H9 (cell line): ENCODE results near the gene C2orf42. TPM values are rescaled to one million over a fixed set of nuclear protein-coding genes. Genes with fewer than 3 reads are reported as not detected.

ENCODE experiments used
- DNase-seq: peaks from one replicate; pipeline ENCODE4 v3.0.0-alpha.2; 2017
- H2AFZ ChIP-seq: one replicate; pipeline ENCODE4 v1.6.1; 2013; ENCODE audit warnings: mild to moderate bottlenecking, low read length, control low read depth, moderate library complexity
- H2AK5ac ChIP-seq: 2 replicates; pipeline ENCODE4 v1.6.1; 2013; ENCODE audit warnings: low read length, control low read depth, mixed read lengths; ENCODE audit not compliant: insufficient read length
- H2BK120ac ChIP-seq: one replicate; pipeline ENCODE4 v1.6.1; 2013; ENCODE audit warnings: low read depth, mild to moderate bottlenecking, low read length, control low read depth, inconsistent platforms; ENCODE audit not compliant: poor library complexity, severe bottlenecking
- H2BK12ac ChIP-seq: 2 replicates; pipeline ENCODE4 v1.6.1; 2013; ENCODE audit warnings: low read length, control low read depth, mixed read lengths, low read depth; ENCODE audit not compliant: insufficient read length
- H2BK15ac ChIP-seq: 2 replicates; pipeline ENCODE4 v1.6.1; 2013; ENCODE audit warnings: low read depth, low read length, control low read depth
- H2BK20ac ChIP-seq: one replicate; pipeline ENCODE4 v1.6.1; 2013; ENCODE audit warnings: low read depth, mild to moderate bottlenecking, low read length, control low read depth, inconsistent platforms; ENCODE audit not compliant: poor library complexity, severe bottlenecking
- H2BK5ac ChIP-seq: 2 replicates; pipeline ENCODE4 v1.6.1; 2013; ENCODE audit warnings: low read length, control low read depth, mixed read lengths; ENCODE audit not compliant: insufficient read length
- H3K14ac ChIP-seq: 2 replicates; pipeline ENCODE4 v1.6.1; 2013; ENCODE audit warnings: low read length, control low read depth; ENCODE audit not compliant: insufficient read depth
- H3K18ac ChIP-seq: 2 replicates; pipeline ENCODE4 v1.6.1; 2013; ENCODE audit warnings: low read depth, mild to moderate bottlenecking, mixed read lengths, low read length, control low read depth; ENCODE audit not compliant: insufficient read length
- H3K23ac ChIP-seq: 2 replicates; pipeline ENCODE4 v1.6.1; 2013; ENCODE audit warnings: low read length, control low read depth, mixed read lengths, low read depth; ENCODE audit not compliant: insufficient read length
- H3K23me2 ChIP-seq: 2 replicates; pipeline ENCODE4 v1.6.1; 2013; ENCODE audit warnings: low read depth, mild to moderate bottlenecking, mixed read lengths, low read length, control low read depth; ENCODE audit not compliant: insufficient read length, poor library complexity, severe bottlenecking
- H3K27ac ChIP-seq: 2 replicates; pipeline ENCODE4 v1.5.1; 2013; ENCODE audit warnings: low read length, control low read depth, mixed read lengths, low read depth; ENCODE audit not compliant: insufficient read length
- H3K27me3 ChIP-seq: 2 replicates; pipeline ENCODE4 v1.6.1; 2013; ENCODE audit warnings: low read length, control low read depth, inconsistent platforms; ENCODE audit not compliant: insufficient read depth
- H3K4ac ChIP-seq: 2 replicates; pipeline ENCODE4 v1.6.1; 2013; ENCODE audit warnings: low read depth, mild to moderate bottlenecking, control low read depth, inconsistent platforms, low read length, moderate library complexity
- H3K4me1 ChIP-seq: 2 replicates; pipeline ENCODE4 v1.6.1; 2013; ENCODE audit warnings: low read length, control low read depth, inconsistent platforms; ENCODE audit not compliant: insufficient read depth
- H3K4me2 ChIP-seq: 2 replicates; pipeline ENCODE4 v1.6.1; 2013; ENCODE audit warnings: low read length, control low read depth, mixed read lengths; ENCODE audit not compliant: insufficient read length, insufficient read depth
- H3K56ac ChIP-seq: 2 replicates; pipeline ENCODE4 v1.6.1; 2013; ENCODE audit warnings: low read depth, mild to moderate bottlenecking, mixed read lengths, low read length, control low read depth; ENCODE audit not compliant: insufficient read length
- H3K79me1 ChIP-seq: 2 replicates; pipeline ENCODE4 v1.6.1; 2013; ENCODE audit warnings: low read depth, mild to moderate bottlenecking, moderate library complexity, low read length, control low read depth, inconsistent platforms; ENCODE audit not compliant: insufficient read depth, poor library complexity, severe bottlenecking
- H3K79me2 ChIP-seq: 2 replicates; pipeline ENCODE4 v1.6.1; 2013; ENCODE audit warnings: low read length, control low read depth, inconsistent platforms; ENCODE audit not compliant: insufficient read depth
- H3K9ac ChIP-seq: 2 replicates; pipeline ENCODE4 v1.6.1; 2013; ENCODE audit warnings: low read length, control low read depth, mixed read lengths; ENCODE audit not compliant: insufficient read length; ENCODE audit errors: extremely low read depth
- H3K9me3 ChIP-seq: one replicate; pipeline ENCODE4 v1.6.1; 2013; ENCODE audit warnings: low read depth, low read length, inconsistent platforms; ENCODE audit not compliant: control insufficient read depth
- H3T11ph ChIP-seq: one replicate; pipeline ENCODE4 v1.6.1; 2013; ENCODE audit warnings: mild to moderate bottlenecking, low read length, control low read depth, inconsistent platforms
- H4K20me1 ChIP-seq: one replicate; pipeline ENCODE4 v1.6.1; 2013; ENCODE audit not compliant: control insufficient read depth, insufficient read length, insufficient read depth
- H4K5ac ChIP-seq: 2 replicates; pipeline ENCODE4 v1.6.1; 2013; ENCODE audit warnings: low read depth, mild to moderate bottlenecking, mixed read lengths, low read length, control low read depth; ENCODE audit not compliant: insufficient read length
- H4K8ac ChIP-seq: replicated peaks from 2 replicates; pipeline ENCODE4 v1.6.1; 2013; ENCODE audit warnings: low read length, control low read depth, mixed read lengths, low read depth; ENCODE audit not compliant: insufficient read length
- H4K91ac ChIP-seq: 2 replicates; pipeline ENCODE4 v1.6.1; 2013; ENCODE audit warnings: low read depth, mild to moderate bottlenecking, moderate library complexity, mixed read lengths, low read length, control low read depth; ENCODE audit not compliant: insufficient read length
- H3K27ac Mint-ChIP-seq, 3 experiments: 2 replicates in 2 of 3; 3 replicates in 1 of 3; pipeline ENCODE4 v1.8.0; 2020 to 2021; ENCODE audit warnings: mixed read lengths in 3 of 3, mild to moderate bottlenecking in 1 of 3, moderate library complexity in 1 of 3
- H3K27me3 Mint-ChIP-seq: 2 replicates; pipeline ENCODE4 v1.8.0; 2021; ENCODE audit warnings: low read depth, mild to moderate bottlenecking, moderate library complexity, mixed read lengths
- H3K36me3 Mint-ChIP-seq, 3 experiments: 2 replicates in 2 of 3; 3 replicates in 1 of 3; pipeline ENCODE4 v1.8.0; 2020 to 2021; ENCODE audit warnings: low read depth in 3 of 3, mixed read lengths in 3 of 3; ENCODE audit not compliant: insufficient read depth in 1 of 3
- H3K4me1 Mint-ChIP-seq, 2 experiments: 2 replicates each; pipeline ENCODE4 v1.8.0; 2020; ENCODE audit warnings: mixed read lengths in 2 of 2
- H3K4me3 Mint-ChIP-seq, 2 experiments: 2 replicates in 1 of 2; 3 replicates in 1 of 2; pipeline ENCODE4 v1.8.0; 2020 to 2021; ENCODE audit warnings: mild to moderate bottlenecking in 2 of 2, mixed read lengths in 2 of 2, moderate library complexity in 1 of 2
- H3K9me3 Mint-ChIP-seq, 2 experiments: 2 replicates in 1 of 2; 3 replicates in 1 of 2; pipeline ENCODE4 v1.8.0; 2020; ENCODE audit warnings: mild to moderate bottlenecking in 2 of 2, mixed read lengths in 2 of 2, moderate library complexity in 1 of 2
- WGBS: extraction: QIAGEN DNeasy Blood & Tissue Kit; methylation state at CpG from one replicate; pipeline ENCODE4 v1.1.7; 2013; ENCODE audit warnings: missing lambda C conversion rate, low lambda C conversion rate, mixed read lengths; ENCODE audit not compliant: insufficient read length; ENCODE audit errors: extremely low coverage; 5-methylcytosine and 5-hydroxymethylcytosine counted together
- total RNA-seq: library from RNA; stranded (reverse); gene quantifications from 2 replicates; pipeline ENCODE4 v1.2.1, GENCODE V29; 2021
- TF ChIP-seq, protein P1 (sequence below): fragments of 200-600 bp; sonication (generic); conservative IDR thresholded peaks from 3 replicates; pipeline ENCODE4 v1.8.0; 2021; ENCODE audit warnings: antibody characterized with exemption, mild to moderate bottlenecking

C2orf42 gene
- total RNA-seq, 1 experiment from 2014 or later = 19.0 TPM

DNA sequence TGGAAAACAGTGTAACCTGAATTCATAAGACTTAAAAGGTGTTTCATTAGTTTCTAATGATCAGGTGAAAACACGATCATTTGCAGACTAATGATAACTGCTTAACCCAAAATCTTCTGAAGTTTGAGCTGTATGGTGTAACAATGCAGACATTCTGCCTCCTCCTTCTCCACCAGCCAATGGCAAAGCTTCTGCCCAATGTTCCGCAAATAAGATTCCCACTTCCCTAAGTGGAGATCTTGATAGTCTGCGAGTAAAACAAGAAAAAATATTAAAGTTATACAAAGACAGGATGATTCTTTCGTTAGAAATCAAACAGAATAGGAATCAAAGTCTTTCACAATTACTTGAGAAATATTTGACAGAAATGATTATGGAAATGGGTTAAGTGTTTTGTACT is 8.1 kb downstream of the C2orf42 start:
- peaks cover 0 to 30% (median 23%) of the 10 kb centered on the region in 3 experiments; a peak in 6 of 7 replicates for H3K36me3 Mint-ChIP-seq
- H4K20me1 ChIP-seq = no peaks in the 10 kb centered on the region
- no peaks in the 10 kb centered on the region for H3K79me2 ChIP-seq
- no peak overlapping the region for H3T11ph ChIP-seq
- H3K27ac Mint-ChIP-seq = peak overlapping the region in 1 of 3 experiments; percentile 77; a peak in 1 of 7 replicates
- no peak overlapping the region for H3K18ac ChIP-seq
- no peak overlapping the region for H3K27ac ChIP-seq
- H3K4me1 ChIP-seq = no peaks in the 10 kb centered on the region
- H4K91ac ChIP-seq = no peak overlapping the region
- H3K27me3 ChIP-seq = no peaks in the 10 kb centered on the region
- H3K9ac ChIP-seq = no peak overlapping the region
- H3K79me1 ChIP-seq = no peaks in the 10 kb centered on the region
- no peak overlapping the region for H2AFZ ChIP-seq
- no peak overlapping the region for H2BK12ac ChIP-seq
- no peak overlapping the region for H2BK120ac ChIP-seq
- H3K4me2 ChIP-seq = no peak overlapping the region
- no peak overlapping the region for H2BK15ac ChIP-seq
- no peak overlapping the region for H2BK20ac ChIP-seq
- H3K23ac ChIP-seq = no peak overlapping the region
- H3K9me3 ChIP-seq = no peaks in the 10 kb centered on the region
- H3K23me2 ChIP-seq = no peaks in the 10 kb centered on the region
- no peak overlapping the region for H4K8ac ChIP-seq
- H4K5ac ChIP-seq = no peak overlapping the region
- H3K4me1 Mint-ChIP-seq = no peaks in the 10 kb centered on the region
- no peak for DNase-seq
- TF ChIP-seq, protein P1, sequence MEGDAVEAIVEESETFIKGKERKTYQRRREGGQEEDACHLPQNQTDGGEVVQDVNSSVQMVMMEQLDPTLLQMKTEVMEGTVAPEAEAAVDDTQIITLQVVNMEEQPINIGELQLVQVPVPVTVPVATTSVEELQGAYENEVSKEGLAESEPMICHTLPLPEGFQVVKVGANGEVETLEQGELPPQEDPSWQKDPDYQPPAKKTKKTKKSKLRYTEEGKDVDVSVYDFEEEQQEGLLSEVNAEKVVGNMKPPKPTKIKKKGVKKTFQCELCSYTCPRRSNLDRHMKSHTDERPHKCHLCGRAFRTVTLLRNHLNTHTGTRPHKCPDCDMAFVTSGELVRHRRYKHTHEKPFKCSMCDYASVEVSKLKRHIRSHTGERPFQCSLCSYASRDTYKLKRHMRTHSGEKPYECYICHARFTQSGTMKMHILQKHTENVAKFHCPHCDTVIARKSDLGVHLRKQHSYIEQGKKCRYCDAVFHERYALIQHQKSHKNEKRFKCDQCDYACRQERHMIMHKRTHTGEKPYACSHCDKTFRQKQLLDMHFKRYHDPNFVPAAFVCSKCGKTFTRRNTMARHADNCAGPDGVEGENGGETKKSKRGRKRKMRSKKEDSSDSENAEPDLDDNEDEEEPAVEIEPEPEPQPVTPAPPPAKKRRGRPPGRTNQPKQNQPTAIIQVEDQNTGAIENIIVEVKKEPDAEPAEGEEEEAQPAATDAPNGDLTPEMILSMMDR = no peak
- no peaks in the 10 kb centered on the region for H3K27me3 Mint-ChIP-seq
- H3K4ac ChIP-seq = no peak overlapping the region
- no peak overlapping the region for H2AK5ac ChIP-seq
- no peaks in the 10 kb centered on the region for H3K9me3 Mint-ChIP-seq
- H2BK5ac ChIP-seq = no peak overlapping the region
- WGBS = no CpG with 5 or more reads among the region's 4 CpGs
- no peak overlapping the region for H3K14ac ChIP-seq
- H3K56ac ChIP-seq = no peak overlapping the region
- no peak overlapping the region for H3K4me3 Mint-ChIP-seq
